HG03342 (cell line): ENCODE measurements around the gene VSIG4.
"Not testable (repeated sequence)": the region's sequence is repeated elsewhere in the genome, so short reads cannot be mapped to it uniquely, and the experiment has no call there.

Source experiments
- ATAC-seq: cut with Tn5 transposase; IDR thresholded peaks from one replicate; pipeline ENCODE4 v1.9.1; 2021; ENCODE audit warnings: mild to moderate bottlenecking, moderate library complexity; ENCODE audit not compliant: unreplicated experiment

Gene VSIG4

GRCh38 chrX:65985922-65986588, 53.8 kb downstream of the VSIG4 start:
- ATAC-seq = peak; percentile 87

GRCh38 chrX:65985211-65985610, 54.7 kb downstream of the VSIG4 start:
- no peak for ATAC-seq

GRCh38 chrX:65977161-65977560, 62.7 kb downstream of the VSIG4 start:
- ATAC-seq = not testable (repeated sequence)

GRCh38 chrX:65976161-65976560, 63.7 kb downstream of the VSIG4 start:
- ATAC-seq = no peak

- ATAC-seq = not testable (repeated sequence)
These were observed 64.6 kb downstream of the VSIG4 start for GRCh38 chrX:65975161-65975751.
